SH-SY5Y (cell line): ENCODE measurements around the gene FGF1.

Experiments
- GATA2 ChIP-seq: IDR thresholded peaks from 2 replicates; pipeline ENCODE4 v1.6.1; 2011; ENCODE audit warnings: mild to moderate bottlenecking, low read depth, low read length
- GATA3 ChIP-seq: IDR thresholded peaks from 2 replicates; pipeline ENCODE4 v1.6.1; 2011; ENCODE audit warnings: low read depth, mild to moderate bottlenecking, low read length, moderate library complexity

The FGF1 gene

GRCh38 chr5:142584891-142585290, 101.0 kb downstream of the FGF1 start:
- TF ChIP-seq GATA2 = no peak

- TF ChIP-seq GATA2 (no peak), GATA3 (no peak)
Observed at GRCh38 chr5:142578161-142578830, 107.6 kb downstream of the FGF1 start.

- TF ChIP-seq GATA3 (no peak), GATA2 (no peak)
Observed at GRCh38 chr5:142576804-142577203, 109.1 kb downstream of the FGF1 start.

GRCh38 chr5:142576303-142576702, 109.6 kb downstream of the FGF1 start:
- TF ChIP-seq GATA3 = no peak
- no peak for TF ChIP-seq GATA2

GRCh38 chr5:142572006-142572405, 113.9 kb downstream of the FGF1 start:
- TF ChIP-seq GATA3 = no peak
- no peak for TF ChIP-seq GATA2

- TF ChIP-seq GATA3 (no peak), GATA2 (no peak)
Observed at GRCh38 chr5:142571371-142571770, 114.5 kb downstream of the FGF1 start.

GRCh38 chr5:142569905-142570304, 116.0 kb downstream of the FGF1 start:
- no peak for TF ChIP-seq GATA3
- no peak for TF ChIP-seq GATA2

GRCh38 chr5:142568996-142569335, 116.9 kb downstream of the FGF1 start:
- TF ChIP-seq GATA3 = no peak

- TF ChIP-seq GATA3 (no peak), GATA2 (no peak)
Observed at GRCh38 chr5:142568283-142568995, 117.5 kb downstream of the FGF1 start.

GRCh38 chr5:142561486-142562097, 124.3 kb downstream of the FGF1 start:
- no peak for TF ChIP-seq GATA2
- TF ChIP-seq GATA3 = no peak

- TF ChIP-seq GATA2 = no peak
- TF ChIP-seq GATA3 = no peak
Observed at GRCh38 chr5:142561029-142561428, 124.9 kb downstream of the FGF1 start.

GRCh38 chr5:142552107-142552506, 133.8 kb downstream of the FGF1 start:
- TF ChIP-seq GATA3 = no peak
- no peak for TF ChIP-seq GATA2

- no peak; the same call in 1 of the 2 replicates for TF ChIP-seq GATA2
Observed at GRCh38 chr5:142551338-142552067, 134.4 kb downstream of the FGF1 start.

GRCh38 chr5:142550471-142550870, 135.4 kb downstream of the FGF1 start:
- no peak for TF ChIP-seq GATA3
- TF ChIP-seq GATA2 = no peak
